Body of pancreas (tissue), 4 donors: ENCODE measurements around the gene MAMDC2. TPM values are rescaled to one million over a fixed set of nuclear protein-coding genes. Genes with fewer than 3 reads are reported as not detected.

Experiments
- ATAC-seq: fragments of 150-250 bp; one replicate; pipeline ENCODE4 v1.9.1; 2016
- DNase-seq, 4 donors: peaks; one replicate each; pipeline ENCODE4 v3.0.0-alpha.2; 2019
- H3K27ac ChIP-seq, 4 donors: fragments of 200-600 bp; sonication (generic); 1 replicate in 3 of 4; 2 replicates in 1 of 4; pipeline versions ENCODE4 v1.5.1 to v1.6.1; 2016 to 2019; ENCODE audit warnings: mild to moderate bottlenecking in 1 of 4, mixed read lengths in 1 of 4, moderate library complexity in 1 of 4
- H3K27me3 ChIP-seq, 2 donors: fragments of 200-600 bp; sonication (generic); one replicate each; pipeline ENCODE4 v1.6.0; 2016; ENCODE audit warnings: mild to moderate bottlenecking in 1 of 2
- H3K36me3 ChIP-seq, 2 donors: fragments of 200-600 bp; sonication (generic); replicated peaks in 1 of 2; 2 replicates each; pipeline ENCODE4 v1.5.1; 2016; ENCODE audit warnings: low read depth in 2 of 2; ENCODE audit not compliant: insufficient read depth in 1 of 2
- H3K4me1 ChIP-seq: fragments of 200-600 bp; sonication (generic); one replicate; pipeline ENCODE4 v1.6.0; 2016
- H3K4me3 ChIP-seq, 2 donors: fragments of 200-600 bp; sonication (generic); 1 replicate in 1 of 2; 2 replicates in 1 of 2; pipeline ENCODE4 v1.5.1; 2016 to 2019
- H3K9me3 ChIP-seq, 3 donors: fragments of 200-600 bp; sonication (generic); 1 replicate in 2 of 3; 2 replicates in 1 of 3; pipeline ENCODE4 v1.5.1; 2016
- CTCF ChIP-seq, 7 experiments: fragments of 450-650 bp in 4 of 7; fragments of 200-600 bp in 3 of 7; sonication (generic) in 3 of 7; IDR thresholded peaks; one replicate each; pipeline ENCODE4 v1.5.1; 2016 to 2019; ENCODE audit warnings: antibody characterized with exemption in 7 of 7
- POLR2A ChIP-seq, 3 donors: fragments of 450-650 bp; IDR thresholded peaks; one replicate each; pipeline ENCODE4 v1.6.1; 2016; ENCODE audit warnings: antibody characterized with exemption in 3 of 3, mild to moderate bottlenecking in 2 of 3
- WGBS, 2 donors: methylation state at CpG; one replicate each; pipeline ENCODE4 v1.1.5; 2017; 5-methylcytosine and 5-hydroxymethylcytosine counted together
- intact Hi-C: fragments of 100-400 bp; cut with DNase I; formaldehyde crosslinking; loops from one replicate; pipeline ENCODE4 v1.15.1; 2023
- total RNA-seq, 2 donors: library from RNA; depleted of rRNA; stranded (reverse); fragments of >200 nt; gene quantifications; one replicate each; pipeline ENCODE4 v1.1.0, GENCODE V29; 2016

The MAMDC2 gene
- total RNA-seq, 2 donors from 2014 or later = 4.0 to 17.1 TPM

GRCh38 chr9:70042461-70043215 lies 1.0 kb upstream of the MAMDC2 start:
- DNase-seq = no peak
- Histone ChIP-seq H3K4me1 (peaks cover 20% of the 10 kb centered on the region), H3K4me3 (no peak overlapping the region), H3K9me3 (no peaks in the 10 kb centered on the region), H3K36me3 (no peaks in the 10 kb centered on the region), H3K27me3 (no peaks in the 10 kb centered on the region), H3K27ac (no peak overlapping the region)
- WGBS, 2 donors = 92 to 94% methylated on average over 15 of the region's 15 CpGs
- ATAC-seq = no peak
- intact Hi-C loops = no loop called here
- TF ChIP-seq POLR2A (IDR thresholded peaks at IDR 0.05) (no peak), CTCF (IDR thresholded peaks at IDR 0.05) (no peak)

GRCh38 chr9:70043285-70043684 lies 363 bp upstream of the MAMDC2 start:
- H3K27ac ChIP-seq = no peak overlapping the region
- intact Hi-C loops = no loop called here
- no peaks in the 10 kb centered on the region for H3K36me3 ChIP-seq
- H3K27me3 ChIP-seq = no peaks in the 10 kb centered on the region
- H3K9me3 ChIP-seq = no peaks in the 10 kb centered on the region
- ATAC-seq (no peak), DNase-seq (no peak)
- peaks cover 20% of the 10 kb centered on the region for H3K4me1 ChIP-seq
- H3K4me3 ChIP-seq = no peak overlapping the region
- TF ChIP-seq POLR2A (IDR thresholded peaks at IDR 0.05) (no peak), CTCF (IDR thresholded peaks at IDR 0.05) (no peak)
- 53 to 54% methylated on average over 7 of the region's 7 CpGs for WGBS, 2 donors

- H3K27me3 ChIP-seq = no peaks in the 10 kb centered on the region
- intact Hi-C loops = no loop called here
- H3K36me3 ChIP-seq = no peaks in the 10 kb centered on the region
- 23 to 24% methylated on average over 19 to 26 of the region's 26 CpGs for WGBS, 2 donors
- H3K27ac ChIP-seq = peak overlapping the region in 2 of 4 donors; percentile 18 to 34
- peak overlapping the region; percentile 21 to 36 for H3K4me3 ChIP-seq
- ATAC-seq (peak; percentile 65), DNase-seq (peak in 3 of 4 donors; percentile 35 to 55 (median 42))
- peaks cover 20% of the 10 kb centered on the region for H3K4me1 ChIP-seq
- no peaks in the 10 kb centered on the region for H3K9me3 ChIP-seq
- no peak for TF ChIP-seq CTCF (IDR thresholded peaks at IDR 0.05)
- no peak for TF ChIP-seq POLR2A (IDR thresholded peaks at IDR 0.05)
Observed at GRCh38 chr9:70044490-70045307, 1.1 kb downstream of the MAMDC2 start.

GRCh38 chr9:70045452-70045851 lies 1.8 kb downstream of the MAMDC2 start:
- no peaks in the 10 kb centered on the region for H3K27me3 ChIP-seq
- no peak for DNase-seq
- H3K36me3 ChIP-seq = no peaks in the 10 kb centered on the region
- 89 to 98% methylated on average over 4 of the region's 4 CpGs for WGBS, 2 donors
- H3K27ac ChIP-seq = no peak overlapping the region
- peaks cover 20% of the 10 kb centered on the region for H3K4me1 ChIP-seq
- no peaks in the 10 kb centered on the region for H3K9me3 ChIP-seq
- H3K4me3 ChIP-seq = no peak overlapping the region
- TF ChIP-seq CTCF (IDR thresholded peaks at IDR 0.05) (no peak), POLR2A (IDR thresholded peaks at IDR 0.05) (no peak)
- intact Hi-C loops = no loop called here
- ATAC-seq = no peak
